ENCODE data around the gene JPH2.

The JPH2 gene

GRCh38 chr20:44120676-44121425 lies 66.1 kb downstream of the JPH2 start:
- H3K36me3 ChIP-seq (ENCODE audit: insufficient read depth), result no peaks in the 10 kb centered on the region
- no peaks in the 10 kb centered on the region for H4K20me1 ChIP-seq (ENCODE audit: insufficient read depth)
- no peaks in the 10 kb centered on the region for H3K27me3 ChIP-seq (ENCODE audit: insufficient read depth, low read depth)
- H3K4me2 ChIP-seq, result no peak overlapping the region
- TF ChIP-seq CTCF (conservative IDR thresholded peaks at IDR 0.05; ENCODE audit: low read depth, low read length), result no peak
- no peaks in the 10 kb centered on the region for H3K79me2 ChIP-seq (ENCODE audit: insufficient read depth, low read depth)
- H3K9ac ChIP-seq, result no peak overlapping the region
- H3K4me1 ChIP-seq (ENCODE audit: low read depth, poor library complexity, severe bottlenecking), result no peaks in the 10 kb centered on the region
- H2AFZ ChIP-seq (ENCODE audit: low read depth), result no peak overlapping the region
- no peak overlapping the region for H3K4me3 ChIP-seq (IDR thresholded peaks at IDR 0.05; ENCODE audit: insufficient read depth, low read depth, low read length)
- no peak overlapping the region for H3K27ac ChIP-seq

GRCh38 chr20:44118185-44119033 lies 68.6 kb downstream of the JPH2 start:
- H4K20me1 ChIP-seq (ENCODE audit: insufficient read depth), result no peaks in the 10 kb centered on the region
- no peak for TF ChIP-seq CTCF (conservative IDR thresholded peaks at IDR 0.05; ENCODE audit: low read depth, low read length)
- H3K36me3 ChIP-seq (ENCODE audit: insufficient read depth), result no peaks in the 10 kb centered on the region
- no peak overlapping the region for H3K9ac ChIP-seq
- H2AFZ ChIP-seq (ENCODE audit: low read depth), result no peak overlapping the region
- H3K4me3 ChIP-seq (IDR thresholded peaks at IDR 0.05; ENCODE audit: insufficient read depth, low read depth, low read length), result no peak overlapping the region
- H3K27ac ChIP-seq, result no peak overlapping the region
- H3K27me3 ChIP-seq (ENCODE audit: insufficient read depth, low read depth), result no peaks in the 10 kb centered on the region
- H3K79me2 ChIP-seq (ENCODE audit: insufficient read depth, low read depth), result no peaks in the 10 kb centered on the region
- no peak overlapping the region for H3K4me2 ChIP-seq
- H3K4me1 ChIP-seq (ENCODE audit: low read depth, poor library complexity, severe bottlenecking), result no peaks in the 10 kb centered on the region

- no peak for TF ChIP-seq CTCF (conservative IDR thresholded peaks at IDR 0.05; ENCODE audit: low read depth, low read length)
- H3K4me3 ChIP-seq (IDR thresholded peaks at IDR 0.05; ENCODE audit: insufficient read depth, low read depth, low read length), result no peak overlapping the region
- no peaks in the 10 kb centered on the region for H3K36me3 ChIP-seq (ENCODE audit: insufficient read depth)
- H3K27me3 ChIP-seq (ENCODE audit: insufficient read depth, low read depth), result no peaks in the 10 kb centered on the region
- no peaks in the 10 kb centered on the region for H3K79me2 ChIP-seq (ENCODE audit: insufficient read depth, low read depth)
- H4K20me1 ChIP-seq (ENCODE audit: insufficient read depth), result no peaks in the 10 kb centered on the region
- H3K27ac ChIP-seq, result no peak overlapping the region
- H3K4me2 ChIP-seq, result no peak overlapping the region
- no peak overlapping the region for H2AFZ ChIP-seq (ENCODE audit: low read depth)
- no peaks in the 10 kb centered on the region for H3K4me1 ChIP-seq (ENCODE audit: low read depth, poor library complexity, severe bottlenecking)
- H3K9ac ChIP-seq, result no peak overlapping the region
Measured at GRCh38 chr20:44117296-44118184, 69.4 kb downstream of the JPH2 start.
